ENCODE measurements around the gene PRX.
"Not testable (repeated sequence)": the region's sequence is repeated elsewhere in the genome, so short reads cannot be mapped to it uniquely, and the experiment has no call there.

Gene PRX

GRCh38 chr19:40414542-40415535 lies 1.7 kb upstream of the PRX start:
- no peak for DNase-seq

GRCh38 chr19:40412866-40413265 lies 312 bp downstream of the PRX start:
- no peak for DNase-seq

DNA sequence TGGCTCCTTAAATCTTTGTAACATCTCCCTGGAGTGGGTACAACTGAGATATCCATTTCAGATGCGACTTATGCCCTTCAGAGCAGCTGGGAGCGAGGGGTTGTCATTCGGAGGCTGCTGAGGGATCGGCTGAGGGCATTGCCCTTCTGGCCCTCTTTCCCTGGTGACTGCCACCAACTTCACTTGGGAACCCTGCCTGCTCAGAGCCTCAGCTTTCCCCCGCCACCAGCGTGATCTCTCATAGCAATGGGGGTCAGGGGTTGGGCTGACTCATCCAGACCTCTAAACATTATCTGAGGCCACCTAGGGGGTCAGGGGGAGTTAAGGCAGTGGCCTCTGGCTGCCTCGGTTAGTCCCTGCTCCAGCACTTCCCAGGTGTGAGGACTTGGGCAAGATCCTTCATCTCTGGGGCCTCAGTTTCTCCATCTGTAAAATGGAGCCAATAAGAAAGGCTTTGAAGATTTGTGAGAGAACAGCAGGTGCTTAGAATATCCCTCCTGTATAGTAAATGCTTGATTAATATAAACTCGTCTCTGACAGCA lies 1.1 kb downstream of the PRX start:
- no peak for DNase-seq

DNA sequence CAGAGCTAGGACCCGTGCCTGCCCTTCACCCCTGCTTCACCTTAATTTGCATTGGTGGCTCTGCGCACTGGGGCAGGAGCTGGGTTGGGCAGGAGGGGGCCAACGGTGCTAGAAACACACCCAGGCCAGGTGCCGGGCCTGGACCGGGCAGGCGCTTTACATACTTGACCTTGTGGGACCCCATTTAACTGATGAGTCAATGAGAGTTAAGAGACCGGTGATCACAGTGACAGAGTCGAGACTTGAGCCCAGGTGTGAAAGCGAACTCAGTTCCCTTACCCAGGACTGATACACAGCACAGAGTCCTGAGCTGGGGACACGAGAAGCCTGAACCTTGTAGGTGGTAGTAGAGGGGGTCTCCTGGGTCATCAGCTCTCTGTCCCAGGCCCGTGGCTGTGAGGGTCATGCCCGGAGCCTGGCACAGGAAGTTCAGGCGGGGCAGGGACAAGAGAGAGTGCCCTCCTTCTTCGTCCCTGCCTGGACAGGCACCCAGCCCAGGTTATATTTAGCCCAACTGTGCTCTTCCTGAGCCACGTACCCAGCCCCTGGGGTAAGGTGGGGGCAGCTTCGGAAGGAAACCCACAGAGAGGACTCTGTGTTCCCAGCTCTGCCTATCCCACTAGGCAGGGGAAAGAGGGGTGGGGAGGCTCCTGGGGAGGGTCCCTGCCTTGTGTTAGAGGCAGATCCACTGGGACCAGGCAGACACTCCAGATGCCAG lies 1.9 kb downstream of the PRX start:
- DNase-seq = no peak

DNA sequence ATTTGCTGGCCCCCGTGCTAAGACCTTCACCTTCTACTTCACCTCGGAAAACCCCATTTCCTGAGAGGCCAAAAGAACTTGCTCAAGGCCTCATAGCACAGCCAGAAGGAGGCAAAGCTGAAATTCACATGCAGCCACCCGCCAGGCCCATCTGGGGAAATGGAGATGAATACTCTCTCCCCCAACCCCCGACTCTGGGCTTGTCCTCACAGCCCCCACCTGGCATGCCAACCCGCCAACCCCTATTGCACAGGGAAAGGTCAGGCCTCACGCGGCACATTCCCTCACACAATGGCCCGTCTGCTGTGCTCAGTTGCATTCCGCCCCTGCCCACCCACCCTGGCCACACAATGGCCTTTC lies 3.2 kb downstream of the PRX start:
- no peak for DNase-seq

- not testable (repeated sequence) for DNase-seq
These were observed 4.6 kb downstream of the PRX start for GRCh38 chr19:40408598-40408925.

DNA sequence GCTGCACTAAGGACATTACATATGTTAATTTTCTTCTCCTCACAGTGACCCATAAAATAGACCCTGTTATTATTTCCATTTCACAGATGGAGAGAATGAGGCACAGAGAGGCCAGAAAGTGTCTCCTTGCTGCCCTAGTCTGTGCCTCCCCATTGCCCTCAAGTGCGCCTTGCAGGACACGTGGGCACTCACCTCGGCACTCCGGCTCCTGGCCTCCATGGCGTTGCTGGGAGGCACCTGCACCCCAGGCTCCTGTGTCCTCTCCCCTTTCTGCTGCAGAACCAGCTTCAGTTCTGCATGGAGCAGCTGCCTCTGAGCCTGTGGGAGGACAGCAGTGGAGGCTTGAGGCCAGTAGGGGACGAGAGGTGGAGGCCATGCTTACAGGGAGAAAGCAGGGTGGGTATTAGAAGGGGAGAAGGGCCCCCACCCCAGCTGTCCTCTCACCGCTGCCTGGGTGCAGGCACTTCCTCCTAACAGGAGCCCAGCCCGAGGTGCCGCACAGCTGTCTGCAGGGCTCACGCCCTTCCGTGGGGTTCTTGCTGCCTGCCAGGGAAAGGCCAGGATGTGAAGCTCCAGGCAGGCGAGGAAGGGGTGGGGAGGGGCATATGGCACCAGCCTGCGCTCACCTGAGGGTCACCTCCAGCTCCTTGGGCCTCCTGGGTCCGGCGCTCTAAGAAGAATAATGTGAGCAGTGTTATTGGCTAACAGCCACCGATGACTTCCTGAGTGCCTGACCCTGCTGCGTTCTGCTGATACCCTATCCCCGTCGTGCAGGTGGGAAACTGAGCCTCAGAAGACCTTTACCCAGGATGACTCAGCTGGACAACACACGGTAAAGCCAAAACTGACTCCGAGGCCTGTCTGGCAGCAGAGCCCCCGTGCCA lies 5.2 kb downstream of the PRX start:
- DNase-seq = no peak

- DNase-seq = peak; percentile 87
These were observed 9.8 kb downstream of the PRX start for GRCh38 chr19:40403262-40403984.

- DNase-seq = no peak
These were observed 12.6 kb downstream of the PRX start for GRCh38 chr19:40400559-40400958.

DNA sequence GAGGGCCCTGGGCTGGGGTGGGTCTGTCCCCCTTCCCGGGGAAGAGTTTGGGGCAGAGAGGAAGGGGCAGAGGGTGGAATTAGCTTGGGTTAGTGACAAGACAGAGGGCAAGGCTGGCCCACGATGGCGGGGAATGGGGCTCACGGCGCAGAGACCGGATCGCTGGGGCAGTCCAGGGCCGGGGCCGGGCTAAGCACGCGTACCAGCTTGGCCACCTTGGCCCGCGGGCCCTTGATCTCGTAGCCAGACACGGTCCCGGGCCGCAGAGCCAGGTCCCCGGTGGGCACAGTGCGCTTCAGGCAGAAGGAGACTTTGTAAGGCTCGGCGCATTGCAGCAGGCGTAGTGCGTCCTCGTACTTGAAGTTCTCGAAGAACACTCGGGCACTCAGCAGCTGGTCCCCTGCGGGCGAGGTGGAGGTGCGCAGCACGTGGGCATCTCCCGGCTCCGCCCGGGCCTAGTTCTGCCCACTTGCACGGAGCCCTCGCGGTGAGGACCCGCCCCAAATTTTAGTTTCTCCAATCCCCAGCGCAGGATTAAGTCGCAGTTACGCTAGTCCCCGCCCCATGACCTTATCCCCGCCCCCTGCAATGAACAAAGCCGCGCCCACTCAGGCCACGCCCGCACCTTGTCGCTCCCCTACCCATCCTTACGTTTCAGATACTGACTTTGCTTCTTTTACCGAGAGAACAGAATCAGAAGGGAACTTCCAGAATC lies 14.6 kb downstream of the PRX start:
- DNase-seq = peak; percentile 56

- DNase-seq = no peak
These were observed 15.6 kb downstream of the PRX start for GRCh38 chr19:40397568-40397906.

- no peak for DNase-seq
These were observed 16.2 kb downstream of the PRX start for GRCh38 chr19:40396886-40397567.

DNA sequence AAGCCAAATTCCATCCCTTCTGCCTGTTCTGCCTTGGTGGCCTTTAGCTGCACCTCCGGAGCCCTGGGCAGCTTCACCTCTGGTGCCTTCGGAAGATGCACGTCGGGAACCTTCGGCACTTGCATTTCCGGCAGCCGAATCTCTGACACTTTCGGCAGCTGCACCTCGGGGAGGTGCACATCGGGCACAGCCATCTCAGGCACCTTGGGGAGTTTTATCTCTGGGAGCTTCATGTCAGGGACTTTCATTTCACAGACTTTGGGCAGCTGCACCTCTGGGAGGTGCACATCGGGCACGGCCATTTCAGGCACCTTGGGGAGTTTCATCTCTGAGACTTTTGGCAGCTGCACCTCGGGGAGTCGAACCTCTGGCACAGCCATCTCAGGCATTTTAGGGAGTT lies 17.2 kb downstream of the PRX start:
- no peak for DNase-seq

- DNase-seq = no peak
These were observed 18.4 kb downstream of the PRX start for GRCh38 chr19:40394816-40395210.

DNA sequence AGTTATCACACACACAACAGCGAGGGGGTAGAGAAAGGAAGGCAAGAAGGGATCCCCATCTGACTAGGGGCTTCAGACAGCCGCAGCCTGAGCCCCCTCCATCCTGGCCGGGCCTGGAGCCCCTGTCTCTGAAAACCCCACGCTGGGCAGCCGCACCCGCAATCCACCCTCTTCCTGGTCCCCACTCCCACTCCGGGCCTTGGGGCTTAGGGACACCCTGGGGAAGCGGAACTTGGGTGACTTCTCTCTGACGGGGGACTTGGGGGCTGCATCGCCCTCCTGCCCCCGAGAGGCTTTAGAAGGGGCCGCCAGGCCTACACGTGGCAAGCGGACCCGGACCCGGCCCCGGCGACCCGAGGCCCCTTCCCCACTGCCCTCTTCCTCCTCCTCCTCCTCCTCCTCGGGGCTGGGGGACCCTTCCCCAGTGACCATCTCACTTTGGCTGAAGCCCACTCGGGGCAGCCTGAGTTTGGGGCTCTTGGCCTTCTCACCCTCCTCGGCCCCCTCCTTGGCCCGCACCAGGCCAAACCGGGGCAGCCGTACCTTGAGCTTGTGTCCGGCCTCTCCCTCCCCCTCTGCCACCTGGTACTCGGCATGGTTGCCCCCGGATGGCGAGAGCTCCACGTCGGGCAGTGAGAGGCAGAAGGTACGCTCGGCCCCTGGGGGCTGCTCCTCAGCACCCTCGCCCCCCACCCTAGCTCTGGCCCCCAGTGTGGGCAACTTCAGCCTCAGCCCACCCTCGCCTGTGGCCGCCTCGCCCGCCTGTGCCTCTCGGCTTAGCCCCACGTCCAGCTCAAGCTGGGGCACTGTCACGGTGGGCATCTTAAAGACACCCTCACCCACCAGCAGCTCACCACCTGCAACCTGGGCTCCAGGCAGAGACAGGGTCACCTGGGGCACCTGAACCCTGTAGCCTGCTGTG lies 19.0 kb downstream of the PRX start:
- DNase-seq = no peak

DNA sequence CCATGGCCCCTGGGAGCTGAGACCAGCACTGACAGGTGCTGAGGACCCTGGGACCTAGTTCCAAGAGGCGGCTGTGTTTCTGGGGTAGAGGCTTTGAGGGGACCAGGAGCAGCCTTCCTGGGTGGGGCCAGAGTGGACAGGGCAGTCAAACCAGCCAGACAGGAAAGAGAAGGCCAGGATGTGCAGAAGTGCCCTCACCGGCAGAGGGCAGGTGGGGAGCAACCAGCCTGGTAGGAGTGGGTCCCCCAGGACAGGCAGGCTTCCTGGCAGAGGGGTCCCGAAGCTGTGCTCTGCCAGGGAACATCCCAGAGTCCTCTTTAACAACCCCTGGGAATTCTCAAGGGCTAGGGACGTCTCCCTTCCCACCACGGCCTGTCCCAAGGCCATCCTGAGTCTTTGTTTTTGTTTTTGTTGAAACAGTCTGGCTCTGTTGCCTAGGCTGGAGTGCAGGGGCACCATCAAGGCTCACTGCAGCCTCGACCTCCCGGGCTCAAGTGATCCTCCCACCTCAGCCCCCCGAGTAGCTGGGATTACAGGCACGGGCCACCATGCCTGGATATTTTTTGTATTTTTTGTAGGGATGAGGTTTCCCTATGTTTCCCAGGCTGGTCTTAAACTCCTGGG lies 20.2 kb downstream of the PRX start:
- no peak for DNase-seq

- no peak for DNase-seq
These were observed 21.1 kb downstream of the PRX start for GRCh38 chr19:40392123-40392522.

DNA sequence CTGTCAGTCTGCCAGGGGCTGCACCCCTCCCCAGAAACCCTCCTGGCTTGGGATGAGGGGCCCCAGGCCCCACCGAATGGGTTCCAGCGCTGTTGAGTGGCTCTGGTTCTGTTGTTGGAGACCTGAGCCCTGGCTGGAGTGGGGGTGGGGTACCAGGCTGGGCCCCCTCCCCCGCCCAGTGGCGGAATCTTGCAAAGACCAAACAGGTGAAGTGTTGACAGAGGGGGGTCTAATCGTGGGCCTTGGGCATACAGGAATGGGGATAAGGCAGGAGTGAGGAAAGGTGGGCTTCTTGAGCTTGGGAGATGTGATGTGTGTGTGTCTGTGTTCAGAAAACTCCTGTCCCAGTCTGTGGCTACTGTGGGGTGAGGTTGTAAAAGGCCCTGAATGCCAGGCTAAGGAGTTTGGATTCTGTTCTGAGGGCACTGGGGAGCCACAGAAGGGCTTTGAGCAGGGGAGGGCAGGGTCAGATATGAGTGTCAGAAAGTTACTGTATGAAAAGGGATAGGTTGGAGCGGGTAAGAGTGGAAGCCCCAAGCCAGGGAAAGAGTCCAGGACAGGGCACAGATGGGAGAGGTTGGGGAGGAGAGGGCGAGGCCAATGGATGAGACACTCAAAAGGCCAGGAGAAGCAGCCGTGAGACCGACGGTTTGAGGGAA lies 23.0 kb downstream of the PRX start, which contains the start of gene HIPK4:
Gene HIPK4 (minus strand): TSS at position 98 of the 659 bp plus-strand sequence. CDS start 279 bp downstream, outside the sequence.
- DNase-seq = no peak
